Measurements from ENCODE around the gene RANBP17. TPM values are rescaled to one million over a fixed set of nuclear protein-coding genes. Genes with fewer than 3 reads are reported as not detected.

Gene RANBP17
- total and polyA plus RNA-seq, 2 of the 4 experiments (the other 2 are of a cell fraction), result 8.2 to 29.0 TPM

DNA sequence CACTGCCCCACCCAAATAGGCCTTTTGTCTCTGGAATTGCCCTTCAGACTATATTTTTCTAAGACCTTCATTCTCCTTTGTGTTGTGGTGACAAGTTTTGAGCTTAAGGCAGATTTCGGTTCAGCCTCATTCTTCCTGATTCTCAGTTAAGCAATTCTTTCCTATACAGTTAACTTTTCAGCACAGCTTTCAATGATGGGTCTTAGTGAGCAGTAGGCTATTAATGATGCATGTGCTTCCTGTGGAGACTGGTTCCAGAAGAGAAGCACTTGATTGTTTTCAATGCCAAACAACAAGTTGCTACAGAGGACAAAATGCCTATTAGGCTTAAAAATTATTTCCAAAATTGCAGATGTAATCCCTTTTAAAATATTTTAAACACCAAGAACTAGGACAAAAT lies 399.5 kb downstream of the RANBP17 start:
- Histone ChIP-seq H4K91ac (ENCODE audit: insufficient read depth, low read depth, low read length) (no peak overlapping the region), H2AK5ac (ENCODE audit: low read depth, low read length) (no peak overlapping the region), H3K9me1 (ENCODE audit: insufficient read depth, low read length) (no peaks in the 10 kb centered on the region), H2AK9ac (replicated peaks; ENCODE audit: low read depth, low read length, poor library complexity) (no peak overlapping the region), H3K27ac (ENCODE audit: insufficient read depth, low read length) (no peak overlapping the region), H3K4ac (ENCODE audit: low read depth, low read length) (no peak overlapping the region), H4K5ac (ENCODE audit: low read depth, low read length) (no peak overlapping the region), H3K4me1 (ENCODE audit: control insufficient read depth, insufficient read depth, low read length) (no peaks in the 10 kb centered on the region), H3K27me3 (ENCODE audit: control insufficient read depth, insufficient read depth, low read length) (no peaks in the 10 kb centered on the region), H3K4me3 (ENCODE audit: insufficient read depth, low read depth, low read length) (no peak overlapping the region), H2BK20ac (ENCODE audit: low read depth, low read length) (no peak overlapping the region), H2BK15ac (ENCODE audit: low read depth, low read length) (no peak overlapping the region), H3K14ac (replicated peaks; ENCODE audit: low read depth, low read length) (no peak overlapping the region), H4K20me1 (ENCODE audit: insufficient read depth, low read length) (no peaks in the 10 kb centered on the region), H3K23ac (ENCODE audit: low read depth, low read length) (no peak overlapping the region; the same call in 1 of the 2 replicates), H3K4me2 (ENCODE audit: low read depth, low read length) (no peak overlapping the region), H3K79me1 (ENCODE audit: low read depth in 1 of 2, low read length in 2 of 2) (no peaks in the 10 kb centered on the region), H2BK120ac (ENCODE audit: low read depth, low read length) (no peak overlapping the region), H3K9me3 (ENCODE audit: control insufficient read depth, insufficient read depth, low read length) (no peaks in the 10 kb centered on the region), H3K18ac (ENCODE audit: low read depth, low read length) (no peak overlapping the region), H3K56ac (ENCODE audit: extremely low read depth, insufficient read depth, low read length) (no peak overlapping the region), H2BK5ac (ENCODE audit: low read depth, low read length, poor library complexity, severe bottlenecking) (no peak overlapping the region), H2AFZ (replicated peaks; ENCODE audit: low read length, poor library complexity) (no peak overlapping the region), H3K36me3 (ENCODE audit: control insufficient read depth, insufficient read depth, low read length) (peaks cover 2% of the 10 kb centered on the region; the same call in 1 of the 2 replicates), H4K8ac (ENCODE audit: low read depth in 2 of 2, low read length in 2 of 2) (no peak overlapping the region), H3K9ac (ENCODE audit: low read depth, low read length) (no peak overlapping the region)
- DNase-seq, result no peak
- WGBS, 2 experiments (ENCODE audit: extremely low coverage in 2 of 2, insufficient read length in 1 of 2), result no CpG with 5 or more reads among the region's 1 CpG
- TF ChIP-seq RFX5 (IDR thresholded peaks at IDR 0.05; ENCODE audit: low read depth, low read length) (no peak), FOS (IDR thresholded peaks at IDR 0.05; ENCODE audit: low read depth, low read length) (no peak), POLR2A (IDR thresholded peaks at IDR 0.05; ENCODE audit: low read depth, low read length) (no peak)
- TF ChIP-seq, protein P1, sequence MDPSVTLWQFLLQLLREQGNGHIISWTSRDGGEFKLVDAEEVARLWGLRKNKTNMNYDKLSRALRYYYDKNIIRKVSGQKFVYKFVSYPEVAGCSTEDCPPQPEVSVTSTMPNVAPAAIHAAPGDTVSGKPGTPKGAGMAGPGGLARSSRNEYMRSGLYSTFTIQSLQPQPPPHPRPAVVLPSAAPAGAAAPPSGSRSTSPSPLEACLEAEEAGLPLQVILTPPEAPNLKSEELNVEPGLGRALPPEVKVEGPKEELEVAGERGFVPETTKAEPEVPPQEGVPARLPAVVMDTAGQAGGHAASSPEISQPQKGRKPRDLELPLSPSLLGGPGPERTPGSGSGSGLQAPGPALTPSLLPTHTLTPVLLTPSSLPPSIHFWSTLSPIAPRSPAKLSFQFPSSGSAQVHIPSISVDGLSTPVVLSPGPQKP (IDR thresholded peaks at IDR 0.05; ENCODE audit: borderline replicate concordance, low read depth, low read length), result no peak
- ATAC-seq (ENCODE audit: low read depth), result no peak
- intact Hi-C loops (cut with micrococcal nuclease), result no loop called here
- in situ Hi-C loops (cut with MboI; ENCODE audit: low sequenced_read_pairs), result no loop called here
- dilution Hi-C loops (cut with HindIII; ENCODE audit: low sequenced_read_pairs, unreplicated experiment), result no loop called here
- ChIA-PET POLR2A (ENCODE audit: unreplicated experiment) (no interaction called here), CTCF (no interaction called here)
- no TSS peak for BruUV-seq (replicated peaks)

Measured in IMR-90 (cell line).